ENCODE data around the gene IL4. TPM values are rescaled to one million over a fixed set of nuclear protein-coding genes. Genes with fewer than 3 reads are reported as not detected.

The IL4 gene
- total and polyA plus RNA-seq, 9 of the 15 experiments (the other 6 are each of a cell fraction or from before 2014, with no cell fraction given), result 0.22 to 0.62 TPM; not detected in 7

DNA sequence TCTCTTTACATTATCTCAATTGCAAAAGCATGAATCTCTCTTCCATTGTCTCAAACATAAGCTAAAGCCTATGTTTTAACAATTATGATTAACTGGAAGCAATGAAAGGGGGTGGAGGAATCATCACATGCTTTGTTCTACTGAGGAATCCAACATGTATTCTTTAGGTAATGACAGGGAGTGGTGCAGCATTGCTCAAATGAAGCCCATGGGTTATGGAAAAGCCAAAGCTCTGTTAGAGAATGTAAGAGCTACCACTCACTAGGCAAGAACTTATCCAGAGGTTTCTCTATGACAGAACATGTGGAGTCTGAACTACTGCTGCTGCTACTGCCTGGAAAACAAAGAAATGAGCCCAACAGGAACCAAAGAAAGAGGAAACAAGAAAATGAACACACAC is 34.9 kb downstream of the IL4 start:
- no TSS peak for BruUV-seq (replicated peaks)
- Histone ChIP-seq H4K20me1 (replicated peaks; ENCODE audit: control insufficient read depth, insufficient read depth, low read length) (no peaks in the 10 kb centered on the region), H3K4me1 (replicated peaks in 1 of 2; ENCODE audit: control insufficient read depth in 2 of 2, insufficient read depth in 2 of 2, low read length in 2 of 2) (no peaks in the 10 kb centered on the region), H3K4me2 (ENCODE audit: insufficient read depth, low read length) (no peak overlapping the region), H3K27ac (ENCODE audit: extremely low read depth, low read depth, low read length) (peak overlapping the region; percentile 11; the same call in 1 of the 3 replicates), H3K9me3 (replicated peaks; ENCODE audit: control insufficient read depth, insufficient read depth, low read depth, low read length) (no peaks in the 10 kb centered on the region), H3K4me3 (no peak overlapping the region), H3K27me3 (ENCODE audit: control insufficient read depth in 2 of 2, insufficient read depth in 2 of 2, low read length in 2 of 2) (no peaks in the 10 kb centered on the region), H3K36me3 (ENCODE audit: control insufficient read depth, insufficient read depth, low read length) (no peaks in the 10 kb centered on the region), H2AFZ (ENCODE audit: low read depth, low read length) (peak overlapping the region; percentile 66), H3K79me2 (ENCODE audit: control insufficient read depth, insufficient read depth, low read length) (no peaks in the 10 kb centered on the region), H3K9me1 (ENCODE audit: control insufficient read depth, insufficient read depth, low read length) (no peaks in the 10 kb centered on the region), H3K9ac (ENCODE audit: insufficient read depth in 1 of 2, low read depth in 2 of 2, low read length in 2 of 2) (no peak overlapping the region)
- intact Hi-C loops (cut with micrococcal nuclease) (no loop called here), in situ Hi-C loops (cut with MboI) (no loop called here)
- CTCF ChIA-PET (ENCODE audit: low intra/inter-chr PET ratio), result no interaction called here
- ATAC-seq, result peak; percentile 73
- POLR2A ChIA-PET, result interaction anchor here (1.6 to 2.6 kb wide), 2 partner anchors 9 to 10 kb away, joined by 4 to 8 read pairs; no protein-coding TSS in a partner anchor
- no peak for FAIRE-seq
- TF ChIP-seq NFXL1 (CRISPR knock-in tag; IDR thresholded peaks at IDR 0.05) (no peak), ZNF707 (CRISPR knock-in tag; conservative IDR thresholded peaks at IDR 0.05) (no peak), CCAR2 (IDR thresholded peaks at IDR 0.05; ENCODE audit: low read depth, low read length) (no peak), TAF15 (IDR thresholded peaks at IDR 0.05; ENCODE audit: low read depth, low read length) (no peak), ARHGAP35 (IDR thresholded peaks at IDR 0.05; ENCODE audit: partially characterized antibody) (no peak), ZNF76 (CRISPR knock-in tag; IDR thresholded peaks at IDR 0.05; ENCODE audit: borderline replicate concordance) (no peak), ZFP1 (CRISPR knock-in tag; IDR thresholded peaks at IDR 0.05) (no peak), HNRNPH1 (optimal IDR thresholded peaks at IDR 0.05; ENCODE audit: low read depth, low read length) (no peak), KAT8 (IDR thresholded peaks at IDR 0.05; ENCODE audit: low read depth) (no peak), ZNF239 (CRISPR knock-in tag; IDR thresholded peaks at IDR 0.05) (no peak), EP400 (IDR thresholded peaks at IDR 0.05) (no peak), GABPB2 (CRISPR knock-in tag; conservative IDR thresholded peaks at IDR 0.05) (no peak)
- TF ChIP-seq, protein P1, sequence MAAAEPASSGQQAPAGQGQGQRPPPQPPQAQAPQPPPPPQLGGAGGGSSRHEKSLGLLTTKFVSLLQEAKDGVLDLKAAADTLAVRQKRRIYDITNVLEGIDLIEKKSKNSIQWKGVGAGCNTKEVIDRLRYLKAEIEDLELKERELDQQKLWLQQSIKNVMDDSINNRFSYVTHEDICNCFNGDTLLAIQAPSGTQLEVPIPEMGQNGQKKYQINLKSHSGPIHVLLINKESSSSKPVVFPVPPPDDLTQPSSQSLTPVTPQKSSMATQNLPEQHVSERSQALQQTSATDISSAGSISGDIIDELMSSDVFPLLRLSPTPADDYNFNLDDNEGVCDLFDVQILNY (CRISPR knock-in tag; IDR thresholded peaks at IDR 0.05), result no peak
- DNase-seq (ENCODE audit: extremely low read depth in 1 of 4, low spot score in 3 of 4), result no peak

Data from K562 (cell line).